Mesodermal cell (in vitro differentiated cells): ENCODE data around the gene NNMT.

Experiments
- H3K27ac ChIP-seq: 2 replicates; pipeline ENCODE4 v1.7.0; 2013; ENCODE audit warnings: mild to moderate bottlenecking, low read depth, low read length, moderate library complexity; ENCODE audit not compliant: severe bottlenecking
- H3K36me3 ChIP-seq: 2 replicates; pipeline ENCODE4 v1.7.1; 2013; ENCODE audit warnings: mild to moderate bottlenecking, low read length, moderate library complexity; ENCODE audit not compliant: control insufficient read depth, insufficient read depth
- H3K4me1 ChIP-seq: one replicate; pipeline ENCODE4 v1.7.1; 2013; ENCODE audit warnings: mild to moderate bottlenecking, low read length; ENCODE audit not compliant: insufficient read depth, control insufficient read depth, poor library complexity, severe bottlenecking
- H3K4me3 ChIP-seq: 2 replicates; pipeline ENCODE4 v1.7.0; 2013; ENCODE audit warnings: low read length, control low read depth, mild to moderate bottlenecking; ENCODE audit not compliant: insufficient read depth, poor library complexity, severe bottlenecking; ENCODE audit errors: extremely low read depth
- H3K9me3 ChIP-seq: 2 replicates; pipeline ENCODE4 v1.7.1; 2013; ENCODE audit warnings: mild to moderate bottlenecking, low read length, moderate library complexity; ENCODE audit not compliant: control insufficient read depth
- WGBS, 2 experiments: methylation state at CpG; one replicate each; pipeline ENCODE4 v1.1.5; 2013; ENCODE audit warnings: missing lambda C conversion rate in 2 of 2; ENCODE audit not compliant: insufficient coverage in 2 of 2; 5-methylcytosine and 5-hydroxymethylcytosine counted together

The NNMT gene

GRCh38 chr11:114263513-114264170, 32.6 kb upstream of the NNMT start:
- Histone ChIP-seq H3K9me3 (no peaks in the 10 kb centered on the region), H3K36me3 (no peaks in the 10 kb centered on the region), H3K27ac (no peak overlapping the region), H3K4me3 (no peak overlapping the region), H3K4me1 (no peaks in the 10 kb centered on the region)
- 95 to 97% methylated on average over 6 to 7 of the region's 7 CpGs for WGBS, 2 experiments

GRCh38 chr11:114264381-114264780, 31.8 kb upstream of the NNMT start:
- Histone ChIP-seq H3K4me3 (no peak overlapping the region), H3K36me3 (no peaks in the 10 kb centered on the region), H3K27ac (no peak overlapping the region), H3K4me1 (no peaks in the 10 kb centered on the region), H3K9me3 (no peaks in the 10 kb centered on the region)
- whole genome bisulfite sequencing, 2 experiments, result 100% methylated on average over 1 of the region's 2 CpGs; no CpG with 5 or more reads in 1 of the 2 experiments

- 73 to 88% methylated on average over 5 of the region's 8 CpGs for WGBS, 2 experiments
- Histone ChIP-seq H3K4me1 (no peaks in the 10 kb centered on the region), H3K36me3 (no peaks in the 10 kb centered on the region)
These were observed 30.9 kb upstream of the NNMT start for GRCh38 chr11:114265122-114265878.

GRCh38 chr11:114269498-114269897, 26.7 kb upstream of the NNMT start:
- H3K27ac ChIP-seq, result no peak overlapping the region
- no peaks in the 10 kb centered on the region for H3K4me1 ChIP-seq
- no peak overlapping the region for H3K4me3 ChIP-seq
- no peaks in the 10 kb centered on the region for H3K36me3 ChIP-seq
- H3K9me3 ChIP-seq, result no peaks in the 10 kb centered on the region
- no CpG with 5 or more reads among the region's 2 CpGs for WGBS, 2 experiments

More at GRCh38 chr11:114265122-114265878, 30.9 kb upstream of the NNMT start:
- H3K9me3 ChIP-seq, result no peaks in the 10 kb centered on the region
- no peak overlapping the region for H3K27ac ChIP-seq
- no peak overlapping the region for H3K4me3 ChIP-seq

- Histone ChIP-seq H3K9me3 (no peaks in the 10 kb centered on the region), H3K36me3 (no peaks in the 10 kb centered on the region), H3K4me3 (no peak overlapping the region), H3K4me1 (no peaks in the 10 kb centered on the region), H3K27ac (no peak overlapping the region)
- WGBS, 2 experiments, result 84 to 85% methylated on average over 4 to 5 of the region's 5 CpGs
These were observed 25.5 kb upstream of the NNMT start for GRCh38 chr11:114270531-114271270.

GRCh38 chr11:114271316-114271715, 24.9 kb upstream of the NNMT start:
- no peaks in the 10 kb centered on the region for H3K36me3 ChIP-seq
- H3K27ac ChIP-seq, result no peak overlapping the region
- H3K4me1 ChIP-seq, result no peaks in the 10 kb centered on the region
- WGBS, 2 experiments, result 83 to 91% methylated on average over 1 of the region's 2 CpGs
- no peak overlapping the region for H3K4me3 ChIP-seq
- no peaks in the 10 kb centered on the region for H3K9me3 ChIP-seq

DNA sequence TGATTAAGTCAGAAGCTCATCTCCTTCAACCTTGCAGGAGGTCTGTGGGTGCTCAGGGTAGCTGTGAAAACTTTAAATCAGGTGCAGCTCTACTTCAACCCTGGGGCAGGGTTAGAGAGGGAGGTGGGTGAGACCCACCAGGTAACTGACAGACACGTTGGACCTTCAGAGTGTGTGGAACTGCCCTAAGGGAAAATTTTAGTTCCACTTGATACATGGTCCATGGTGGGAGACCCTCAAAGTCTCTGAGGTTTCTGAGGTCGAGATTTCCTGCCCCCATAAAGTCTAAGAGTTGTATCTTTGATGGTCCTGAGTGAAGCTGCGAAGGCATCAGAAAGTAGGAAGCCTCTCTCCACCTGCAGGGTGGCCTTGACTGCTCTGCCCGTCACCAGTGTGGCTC, 23.9 kb upstream of the NNMT start:
- Histone ChIP-seq H3K9me3 (no peaks in the 10 kb centered on the region), H3K4me3 (no peak overlapping the region), H3K4me1 (no peaks in the 10 kb centered on the region), H3K27ac (no peak overlapping the region), H3K36me3 (no peaks in the 10 kb centered on the region)
- 85 to 86% methylated on average over 4 of the region's 4 CpGs for WGBS, 2 experiments

- WGBS, 2 experiments, result 87 to 100% methylated on average over 3 of the region's 3 CpGs
- Histone ChIP-seq H3K4me1 (no peaks in the 10 kb centered on the region), H3K4me3 (no peak overlapping the region), H3K36me3 (no peaks in the 10 kb centered on the region), H3K27ac (no peak overlapping the region), H3K9me3 (no peaks in the 10 kb centered on the region)
These were observed 23.1 kb upstream of the NNMT start for GRCh38 chr11:114273071-114273470.

DNA sequence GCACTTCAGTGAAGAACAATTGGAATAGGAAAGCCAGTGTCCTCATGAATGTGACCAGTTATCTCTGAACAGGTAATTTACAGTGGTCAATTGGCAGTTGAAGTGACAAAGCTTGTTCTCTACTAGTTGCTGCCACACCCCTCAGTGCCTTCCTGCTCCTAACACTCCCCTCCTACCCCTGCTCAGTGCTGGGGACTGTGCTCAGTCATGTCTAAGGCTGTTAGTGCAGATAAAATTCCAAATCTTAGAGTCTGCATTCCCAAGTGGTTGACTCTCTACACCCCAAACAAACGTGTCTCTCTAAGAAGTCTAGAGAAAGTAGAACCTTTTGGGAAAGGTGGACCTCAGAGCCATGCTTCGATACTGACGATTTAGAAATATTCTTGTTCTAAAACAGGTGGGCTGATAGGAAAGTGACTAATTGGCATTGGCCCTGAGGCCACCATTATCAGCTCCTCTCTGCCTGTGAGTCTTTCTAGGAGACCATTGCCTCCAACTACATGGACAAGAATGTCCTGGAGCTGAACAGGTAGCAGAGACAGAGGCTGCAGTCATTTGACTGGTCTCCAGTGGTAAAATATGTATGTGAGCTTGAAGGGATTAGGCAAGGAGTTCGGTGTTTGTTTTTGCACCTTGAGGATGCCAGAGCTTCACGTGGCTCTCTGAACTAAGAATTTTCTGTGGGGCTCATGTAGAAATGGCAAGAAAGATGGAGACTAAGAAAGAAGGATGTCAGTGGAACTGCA, 22.1 kb upstream of the NNMT start:
- no peak overlapping the region for H3K4me3 ChIP-seq
- no peaks in the 10 kb centered on the region for H3K4me1 ChIP-seq
- no peak overlapping the region for H3K27ac ChIP-seq
- WGBS, 2 experiments, result 87% methylated on average over 4 to 5 of the region's 5 CpGs
- no peaks in the 10 kb centered on the region for H3K36me3 ChIP-seq
- H3K9me3 ChIP-seq, result no peaks in the 10 kb centered on the region

DNA sequence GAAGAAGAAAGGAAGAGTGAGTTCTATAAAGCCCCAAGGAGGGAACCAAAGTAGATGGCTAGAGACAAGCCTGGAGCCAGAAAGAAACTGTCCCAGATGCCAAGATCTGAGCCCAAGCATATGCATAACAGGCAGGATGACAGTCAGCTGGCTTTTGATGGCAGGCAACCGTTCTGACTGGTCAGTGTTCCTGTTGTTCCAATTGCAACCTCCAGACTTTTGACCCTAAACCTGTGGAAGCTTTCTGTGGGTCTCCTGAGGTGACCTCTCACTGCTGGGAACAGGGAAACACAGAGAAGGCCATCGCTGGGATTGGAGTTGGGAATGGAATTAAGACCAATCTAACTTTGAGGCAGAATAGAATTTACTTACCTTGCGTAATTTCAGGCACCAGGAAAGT, 21.6 kb upstream of the NNMT start:
- Histone ChIP-seq H3K4me1 (peaks cover under 1% of the 10 kb centered on the region), H3K9me3 (no peaks in the 10 kb centered on the region), H3K4me3 (no peak overlapping the region), H3K27ac (no peak overlapping the region), H3K36me3 (no peaks in the 10 kb centered on the region)
- 63 to 78% methylated on average over 2 of the region's 3 CpGs for WGBS, 2 experiments
